Gastrocnemius medialis (tissue), 4 donors: ENCODE measurements around the gene PDAP1. TPM values are rescaled to one million over a fixed set of nuclear protein-coding genes. Genes with fewer than 3 reads are reported as not detected.
A peak's percentile ranks its signal among the peaks of the same experiment; 100 is the strongest.

Experiments
- ATAC-seq, 2 donors: fragments of 150-250 bp; one replicate each; pipeline ENCODE4 v1.9.1; 2016
- DNase-seq, 2 donors: peaks; one replicate each; pipeline ENCODE4 v3.0.0-alpha.2; 2019
- H3K27ac ChIP-seq, 4 donors: fragments of 200-600 bp; sonication (generic); 1 replicate in 1 of 4; 2 replicates in 3 of 4; pipeline ENCODE4 v1.5.1; 2016 to 2018; ENCODE audit warnings: mild to moderate bottlenecking in 2 of 4, moderate library complexity in 1 of 4
- H3K27me3 ChIP-seq, 3 donors: fragments of 200-600 bp; sonication (generic) in 2 of 3; 1 replicate in 1 of 3; 2 replicates in 2 of 3; pipeline versions ENCODE4 v1.5.1 to v1.6.0; 2016 to 2019; ENCODE audit warnings: mild to moderate bottlenecking in 1 of 3, moderate library complexity in 1 of 3
- H3K36me3 ChIP-seq, 2 donors: fragments of 200-600 bp; sonication (generic) in 1 of 2; one replicate each; pipeline ENCODE4 v1.5.1; 2017 to 2018
- H3K4me1 ChIP-seq, 2 donors: fragments of 200-600 bp; sonication (generic) in 1 of 2; one replicate each; pipeline ENCODE4 v1.5.1; 2016 to 2017; ENCODE audit warnings: mild to moderate bottlenecking in 2 of 2
- H3K4me3 ChIP-seq, 4 donors: fragments of 200-600 bp; sonication (generic) in 3 of 4; 1 replicate in 1 of 4; 2 replicates in 3 of 4; pipeline ENCODE4 v1.5.1; 2016 to 2019; ENCODE audit warnings: mild to moderate bottlenecking in 2 of 4
- H3K9me3 ChIP-seq, 3 donors: fragments of 200-600 bp; sonication (generic) in 2 of 3; 1 replicate in 1 of 3; 2 replicates in 2 of 3; pipeline ENCODE4 v1.5.1; 2016 to 2019
- POLR2A ChIP-seq, 2 donors: fragments of 450-650 bp; IDR thresholded peaks; one replicate each; pipeline ENCODE4 v1.6.1; 2017; ENCODE audit warnings: antibody characterized with exemption in 2 of 2, mild to moderate bottlenecking in 2 of 2, moderate library complexity in 2 of 2
- in situ Hi-C, 4 donors: fragments of 200-750 bp; cut with MboI; loops; one replicate each; pipeline versions ENCODE4 v1.15.0 to v1.8.0; 2017; ENCODE audit warnings: low sequenced_read_pairs in 4 of 4
- intact Hi-C: fragments of 100-400 bp; cut with DNase I; formaldehyde crosslinking; loops from one replicate; pipeline ENCODE4 v1.15.1; 2023; ENCODE audit warnings: low total_unique reads
- total RNA-seq, 4 donors: library from RNA; depleted of rRNA; stranded (reverse); fragments of >200 nt; gene quantifications; one replicate each; pipeline versions ENCODE4 v1.1.0 to v1.2.3, GENCODE V29; 2016
- TF ChIP-seq, protein P1 (sequence below), 5 experiments: fragments of 450-650 bp in 3 of 5; fragments of 200-600 bp in 2 of 5; sonication (generic) in 2 of 5; IDR thresholded peaks in 4 of 5; conservative IDR thresholded peaks in 1 of 5; 1 replicate in 4 of 5; 2 replicates in 1 of 5; pipeline ENCODE4 v1.5.1; 2016 to 2019; ENCODE audit warnings: antibody characterized with exemption in 5 of 5, mild to moderate bottlenecking in 3 of 5, moderate library complexity in 3 of 5

Gene PDAP1
- total RNA-seq, 4 donors from 2014 or later: 81.7 to 258 (median 198) TPM

DNA sequence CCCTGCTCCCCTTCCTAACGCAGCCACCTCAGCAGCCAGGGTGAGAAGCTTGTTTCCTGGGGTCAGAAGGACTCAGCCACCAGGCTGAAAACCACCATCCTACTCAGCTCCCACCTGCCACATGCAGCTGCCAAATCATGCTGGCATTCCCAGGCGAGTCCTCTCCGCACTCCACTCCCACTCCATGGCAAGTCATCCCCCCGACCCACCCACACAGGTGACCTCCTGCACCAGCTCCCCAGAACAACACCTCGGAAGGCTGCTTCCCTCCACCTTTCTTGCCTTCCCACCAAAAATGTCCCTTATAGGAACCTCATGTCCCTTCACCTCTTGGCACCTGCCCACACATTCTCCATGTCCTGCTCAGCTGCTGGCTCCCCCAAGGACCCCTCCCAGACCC is 4.6 kb downstream of the PDAP1 start:
- Histone ChIP-seq H3K36me3 (peaks cover 0 to 53% of the 10 kb centered on the region in 2 donors), H3K4me1 (peaks cover 27 to 38% of the 10 kb centered on the region in 2 donors), H3K4me3 (no peak overlapping the region), H3K9me3 (no peaks in the 10 kb centered on the region), H3K27ac (no peak overlapping the region), H3K27me3 (no peaks in the 10 kb centered on the region)
- DNase-seq (no peak), ATAC-seq (no peak)
- TF ChIP-seq, protein P1, sequence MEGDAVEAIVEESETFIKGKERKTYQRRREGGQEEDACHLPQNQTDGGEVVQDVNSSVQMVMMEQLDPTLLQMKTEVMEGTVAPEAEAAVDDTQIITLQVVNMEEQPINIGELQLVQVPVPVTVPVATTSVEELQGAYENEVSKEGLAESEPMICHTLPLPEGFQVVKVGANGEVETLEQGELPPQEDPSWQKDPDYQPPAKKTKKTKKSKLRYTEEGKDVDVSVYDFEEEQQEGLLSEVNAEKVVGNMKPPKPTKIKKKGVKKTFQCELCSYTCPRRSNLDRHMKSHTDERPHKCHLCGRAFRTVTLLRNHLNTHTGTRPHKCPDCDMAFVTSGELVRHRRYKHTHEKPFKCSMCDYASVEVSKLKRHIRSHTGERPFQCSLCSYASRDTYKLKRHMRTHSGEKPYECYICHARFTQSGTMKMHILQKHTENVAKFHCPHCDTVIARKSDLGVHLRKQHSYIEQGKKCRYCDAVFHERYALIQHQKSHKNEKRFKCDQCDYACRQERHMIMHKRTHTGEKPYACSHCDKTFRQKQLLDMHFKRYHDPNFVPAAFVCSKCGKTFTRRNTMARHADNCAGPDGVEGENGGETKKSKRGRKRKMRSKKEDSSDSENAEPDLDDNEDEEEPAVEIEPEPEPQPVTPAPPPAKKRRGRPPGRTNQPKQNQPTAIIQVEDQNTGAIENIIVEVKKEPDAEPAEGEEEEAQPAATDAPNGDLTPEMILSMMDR (IDR thresholded peaks at IDR 0.05 in 4 of 5, conservative IDR thresholded peaks at IDR 0.05 in 1 of 5): no peak
- TF ChIP-seq POLR2A (IDR thresholded peaks at IDR 0.05): no peak
- in situ Hi-C loops: no loop called here
- intact Hi-C loops: no loop called here

DNA sequence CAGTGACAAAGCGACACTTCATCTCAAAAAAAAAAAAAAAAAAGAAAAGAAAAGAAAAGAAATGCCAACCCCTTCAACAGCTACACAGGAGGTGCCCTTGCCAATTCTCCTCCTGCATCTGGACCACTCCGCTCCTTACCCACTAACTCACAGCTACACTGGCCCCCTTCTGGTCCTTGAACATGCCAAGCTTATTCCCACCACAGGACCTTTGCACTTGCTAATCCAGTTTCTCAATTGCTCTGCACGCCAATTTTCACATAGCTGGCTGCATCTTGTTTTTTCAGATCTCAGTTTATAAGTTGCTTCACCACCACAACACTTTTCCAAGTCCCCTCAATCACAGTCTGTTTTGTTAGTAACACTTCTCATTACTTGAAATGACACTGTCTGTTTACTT is 5.5 kb downstream of the PDAP1 start:
- TF ChIP-seq, protein P1 (IDR thresholded peaks at IDR 0.05 in 4 of 5, conservative IDR thresholded peaks at IDR 0.05 in 1 of 5): no peak
- no peak for TF ChIP-seq POLR2A (IDR thresholded peaks at IDR 0.05)
- Histone ChIP-seq H3K4me1 (peaks cover 27 to 38% of the 10 kb centered on the region in 2 donors), H3K27me3 (no peaks in the 10 kb centered on the region), H3K4me3 (no peak overlapping the region), H3K9me3 (no peaks in the 10 kb centered on the region), H3K27ac (no peak overlapping the region), H3K36me3 (peaks cover 0 to 59% of the 10 kb centered on the region in 2 donors)
- in situ Hi-C loops: no loop called here
- intact Hi-C loops: no loop called here
- DNase-seq: no peak
- no peak for ATAC-seq

DNA sequence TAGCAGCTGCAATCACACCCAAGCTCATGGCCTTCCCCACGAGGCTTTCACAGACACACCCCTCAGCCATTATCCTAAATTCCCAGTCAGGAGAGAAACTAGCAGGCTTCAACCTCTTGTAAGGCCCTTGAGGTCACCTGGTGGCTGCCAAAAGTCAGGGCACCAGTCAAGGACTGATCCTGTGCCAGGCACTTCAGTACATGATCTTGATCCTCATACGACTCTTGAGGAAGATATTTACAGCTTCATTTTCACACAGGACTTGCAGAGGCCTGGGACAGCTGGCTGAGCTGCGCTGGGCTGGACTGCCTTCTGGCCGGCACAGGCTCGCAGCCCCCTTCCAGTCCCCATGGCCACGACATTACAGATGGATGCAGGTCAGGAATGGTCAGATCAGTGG is 8.8 kb downstream of the PDAP1 start:
- peaks cover 0 to 14% of the 10 kb centered on the region in 2 donors for H3K4me1 ChIP-seq
- no peak overlapping the region for H3K27ac ChIP-seq
- TF ChIP-seq POLR2A (IDR thresholded peaks at IDR 0.05): no peak
- TF ChIP-seq, protein P1 (IDR thresholded peaks at IDR 0.05 in 4 of 5, conservative IDR thresholded peaks at IDR 0.05 in 1 of 5): no peak
- H3K27me3 ChIP-seq: no peaks in the 10 kb centered on the region
- intact Hi-C loops (no loop called here), in situ Hi-C loops (no loop called here)
- no peaks in the 10 kb centered on the region for H3K9me3 ChIP-seq
- no peak overlapping the region for H3K4me3 ChIP-seq
- H3K36me3 ChIP-seq: peaks cover 0 to 88% of the 10 kb centered on the region in 2 donors
- peak in 1 of 2 donors; percentile 7 for ATAC-seq
- DNase-seq: no peak

DNA sequence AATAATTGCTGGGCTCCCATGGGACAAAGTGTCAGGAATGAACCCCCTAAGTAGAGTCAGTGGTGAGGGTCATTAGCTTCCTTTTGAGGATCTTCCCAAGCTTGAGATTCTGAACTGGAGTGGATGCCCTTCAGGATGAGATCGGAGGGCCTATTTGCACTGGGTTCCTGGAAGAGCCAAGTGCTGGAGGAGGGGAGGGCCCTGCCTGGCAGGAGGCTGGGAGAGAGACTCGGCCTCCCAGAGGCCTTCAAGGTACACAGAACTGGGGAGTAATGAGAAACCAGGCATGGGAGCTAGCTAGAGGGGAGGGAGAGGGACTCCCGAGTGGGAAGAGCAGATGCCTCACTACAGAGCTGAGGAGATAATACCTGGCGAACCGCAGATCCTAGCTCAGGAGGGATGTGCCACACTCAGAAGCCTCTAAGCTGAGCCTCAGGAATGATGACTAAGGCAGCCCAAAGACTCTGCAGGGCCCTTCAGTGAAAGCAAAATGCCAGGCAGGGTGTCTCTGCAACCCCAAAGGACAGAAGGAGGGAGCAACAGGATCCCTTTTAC is 9.4 kb downstream of the PDAP1 start:
- Histone ChIP-seq H3K27ac (no peak overlapping the region), H3K9me3 (no peaks in the 10 kb centered on the region), H3K4me3 (no peak overlapping the region), H3K27me3 (no peaks in the 10 kb centered on the region), H3K4me1 (peaks cover under 1 to 8% of the 10 kb centered on the region in 2 donors), H3K36me3 (peaks cover 0 to 81% of the 10 kb centered on the region in 2 donors)
- ATAC-seq (no peak), DNase-seq (no peak)
- in situ Hi-C loops: no loop called here
- intact Hi-C loops: no loop called here
- no peak for TF ChIP-seq POLR2A (IDR thresholded peaks at IDR 0.05)
- TF ChIP-seq, protein P1 (IDR thresholded peaks at IDR 0.05 in 4 of 5, conservative IDR thresholded peaks at IDR 0.05 in 1 of 5): no peak
